ENCODE measurements around the gene AHDC1.
"Not testable (repeated sequence)": the region's sequence is repeated elsewhere in the genome, so short reads cannot be mapped to it uniquely, and the experiment has no call there.

The AHDC1 gene

GRCh38 chr1:27603681-27604578 is at the start of gene AHDC1:
Gene AHDC1 (minus strand): TSS chr1:27604144. CDS start chr1:27552115, 52,029 bp downstream.
- peak; percentile 66 for DNase-seq

DNA sequence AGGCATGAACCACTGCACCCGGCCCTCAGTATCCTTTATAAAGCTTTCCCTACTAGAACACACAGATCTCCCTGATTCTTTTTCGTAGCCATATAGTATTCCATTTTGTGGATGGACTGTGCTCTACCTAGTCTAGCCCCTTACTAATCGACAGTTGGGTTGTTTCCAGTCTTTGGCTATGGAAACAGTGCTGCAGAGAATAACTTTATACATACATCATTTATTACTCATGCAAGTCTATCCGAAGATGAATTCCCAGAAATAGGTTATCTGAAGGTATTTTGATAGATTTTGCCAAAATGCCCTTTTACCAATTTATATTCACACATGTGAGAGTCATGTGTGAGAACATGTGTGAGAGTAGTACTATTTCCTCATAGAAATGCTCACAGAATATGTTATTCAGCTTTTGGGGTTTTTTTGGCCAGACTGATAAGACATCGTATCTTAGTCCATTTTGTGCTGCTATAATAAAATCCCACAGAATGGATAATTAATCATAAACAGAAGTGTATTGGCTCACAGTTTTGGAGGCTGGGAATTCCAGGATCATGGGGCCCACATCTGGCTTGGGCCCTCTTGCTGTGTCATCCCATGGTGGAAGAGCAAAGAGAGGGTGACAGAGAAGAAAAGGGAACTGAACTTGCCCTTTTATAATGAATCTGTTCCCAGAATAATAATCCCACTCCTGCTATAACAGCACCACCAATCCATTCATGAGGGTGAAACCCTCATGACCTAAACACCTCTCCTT is 48.3 kb upstream of the AHDC1 start:
- DNase-seq: no peak

DNA sequence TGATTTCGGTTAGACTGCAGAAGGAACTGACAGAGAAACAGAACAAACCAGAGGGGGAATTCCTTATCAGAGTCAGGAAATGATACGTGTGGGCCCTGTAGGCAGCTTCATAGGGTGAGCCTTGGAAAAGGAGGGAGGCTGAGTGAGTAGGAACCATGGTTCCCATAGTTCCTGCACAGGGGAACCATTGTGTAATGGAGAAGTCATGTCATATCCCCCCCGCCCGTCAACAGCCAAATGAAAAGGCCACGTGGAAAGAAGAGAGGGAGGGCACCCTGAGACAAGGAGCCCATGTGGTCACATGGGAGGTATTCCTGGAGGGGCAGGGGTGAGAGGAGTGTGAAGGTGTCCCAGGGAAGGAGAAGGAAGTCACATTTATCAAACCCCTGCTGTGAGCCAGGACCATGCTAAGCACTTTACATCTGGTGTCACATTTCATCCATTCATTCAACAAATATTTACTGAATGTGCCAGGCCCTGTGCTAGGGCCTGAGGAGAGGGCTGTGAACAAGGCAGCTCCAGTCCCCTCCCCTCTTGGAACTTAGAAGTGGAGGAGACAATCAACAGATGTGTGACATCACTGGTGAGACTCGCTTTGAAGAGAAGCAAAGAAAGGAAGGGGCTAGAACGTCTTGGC is 46.7 kb upstream of the AHDC1 start:
- no peak for DNase-seq

DNA sequence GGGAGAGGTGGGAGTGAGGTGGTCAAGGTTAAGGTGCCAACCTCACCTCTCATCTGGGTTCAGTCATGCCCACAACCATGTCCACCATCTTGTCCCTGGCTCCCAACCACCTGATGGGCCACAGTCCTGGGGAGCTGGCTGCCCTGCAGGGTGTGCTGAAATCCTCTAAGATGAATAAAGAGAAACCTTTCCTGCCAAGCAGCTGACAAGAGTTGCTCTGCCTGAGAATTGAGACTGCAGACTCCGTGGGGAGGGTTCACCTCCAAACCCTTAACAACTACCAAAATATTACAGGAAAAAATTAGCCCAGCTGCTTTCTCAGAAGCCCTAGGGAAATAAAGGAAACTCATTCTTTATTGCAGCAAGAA is 46.2 kb upstream of the AHDC1 start:
- no peak for DNase-seq

- no peak for DNase-seq
Observed at GRCh38 chr1:27649306-27649635, 45.3 kb upstream of the AHDC1 start.

- no peak for DNase-seq
Observed at GRCh38 chr1:27648602-27649305, 44.8 kb upstream of the AHDC1 start.

GRCh38 chr1:27647328-27647727 is 43.4 kb upstream of the AHDC1 start:
- no peak for DNase-seq

- DNase-seq: no peak
Observed at GRCh38 chr1:27646676-27647075, 42.7 kb upstream of the AHDC1 start.

- DNase-seq: no peak
Observed at GRCh38 chr1:27645071-27645415, 41.1 kb upstream of the AHDC1 start.

DNA sequence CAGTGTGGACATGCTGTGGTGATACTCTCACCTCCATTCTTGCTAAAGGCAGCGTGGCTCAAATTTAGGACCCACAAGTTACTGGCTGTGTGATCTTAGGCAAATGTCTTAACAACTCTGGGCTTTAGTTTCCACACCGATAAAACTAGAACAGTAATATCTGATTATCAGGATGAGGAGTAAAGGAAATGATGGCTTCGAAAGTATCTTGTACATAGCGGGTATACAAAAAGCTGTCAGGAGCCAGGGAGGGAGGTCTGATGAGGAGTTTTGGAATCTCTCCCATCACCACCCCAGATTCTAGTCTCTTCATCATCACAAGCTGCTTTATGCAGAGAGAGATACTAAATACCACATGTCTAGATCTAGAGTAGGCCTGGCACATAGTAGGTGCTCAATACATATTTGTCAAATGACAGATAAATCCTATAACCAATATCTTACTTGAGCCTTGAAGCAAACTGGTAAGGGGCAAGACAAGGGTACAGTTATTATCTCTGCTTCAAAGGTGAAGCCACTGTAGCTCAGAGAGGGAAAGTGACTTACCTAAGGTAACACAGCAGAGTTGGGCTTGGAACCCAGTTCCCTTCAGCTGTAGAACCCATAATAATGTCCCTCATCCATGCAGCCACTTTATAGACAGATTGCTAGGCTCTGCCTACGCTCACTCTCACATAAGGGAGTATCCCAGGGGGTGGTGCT is 40.6 kb upstream of the AHDC1 start:
- no peak for DNase-seq

DNA sequence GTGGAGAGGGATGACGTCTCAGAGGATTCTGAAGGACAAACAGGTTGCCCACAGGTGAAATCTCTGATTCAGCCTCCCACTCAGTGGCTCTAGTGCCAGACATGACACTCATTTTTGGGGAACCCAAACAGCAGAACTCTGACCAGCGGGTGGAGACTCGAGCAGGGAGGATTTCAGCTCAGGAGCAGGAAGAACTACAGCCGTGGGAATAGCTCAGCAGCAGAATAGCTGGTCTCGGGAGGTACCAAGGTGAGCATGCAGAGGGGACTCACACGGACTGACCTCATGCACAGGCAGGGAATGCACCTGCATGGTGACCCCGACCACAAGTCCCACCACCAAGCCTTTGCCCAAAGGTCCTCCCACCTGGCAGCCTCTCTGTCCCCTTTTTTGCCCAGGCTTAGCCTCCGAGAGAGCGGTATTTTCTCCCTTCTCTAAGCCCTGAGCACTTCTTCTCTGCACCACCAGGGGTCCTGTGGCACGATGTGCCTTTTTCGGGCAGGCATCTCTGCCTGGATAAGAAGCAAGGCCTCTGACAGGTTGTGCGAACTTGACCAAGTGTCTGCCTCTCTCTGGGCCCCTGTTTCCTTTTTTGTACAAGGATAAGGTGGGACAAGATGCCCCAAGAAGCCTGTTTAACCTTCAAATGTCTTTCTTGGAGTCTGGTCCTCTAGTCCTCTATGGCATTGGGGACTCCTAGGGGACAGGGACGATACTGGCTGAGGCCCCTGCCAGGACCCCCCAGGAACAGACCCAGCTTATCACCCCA is 39.8 kb upstream of the AHDC1 start:
- DNase-seq: no peak

DNA sequence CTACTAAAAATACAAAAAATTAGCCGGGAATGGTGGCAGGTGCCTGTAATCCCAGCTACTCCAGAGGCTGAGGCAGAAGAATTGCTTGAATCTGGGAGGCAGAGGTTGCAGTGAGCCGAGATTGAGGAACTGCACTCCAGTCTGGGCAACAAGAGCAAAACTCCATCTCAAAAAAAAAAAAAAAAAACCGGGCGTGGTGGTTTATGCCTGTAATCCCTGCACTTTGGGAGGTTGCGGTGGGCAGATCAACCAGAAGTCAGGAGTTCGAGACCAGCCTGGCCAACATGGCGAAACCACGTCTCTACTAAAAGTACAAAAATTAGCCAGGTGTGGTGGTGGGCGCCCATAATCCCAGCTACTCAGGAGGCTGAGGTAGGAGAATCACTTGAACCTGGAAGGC is 36.6 kb upstream of the AHDC1 start:
- DNase-seq: not testable (repeated sequence)

DNA sequence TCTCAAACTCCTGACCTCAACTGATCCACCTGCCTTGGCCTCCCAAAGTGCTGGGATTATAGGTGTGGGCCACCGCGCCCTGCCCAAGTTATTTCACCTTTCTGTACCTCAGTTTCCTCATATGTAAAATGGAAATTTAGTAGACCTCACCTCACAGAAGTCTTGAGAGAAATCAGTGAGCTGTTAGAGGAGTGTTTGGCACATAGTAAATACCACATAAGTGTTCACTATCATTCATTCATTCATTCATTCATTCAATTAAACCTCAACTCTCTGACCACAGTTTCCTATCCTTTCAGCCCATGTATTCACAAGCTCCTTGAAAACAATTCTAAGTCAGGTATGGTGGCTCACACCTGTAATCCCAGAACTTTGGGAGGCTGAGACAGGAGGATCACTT is 34.9 kb upstream of the AHDC1 start:
- no peak for DNase-seq

GRCh38 chr1:27638047-27638734 is 34.2 kb upstream of the AHDC1 start:
- DNase-seq: no peak

DNA sequence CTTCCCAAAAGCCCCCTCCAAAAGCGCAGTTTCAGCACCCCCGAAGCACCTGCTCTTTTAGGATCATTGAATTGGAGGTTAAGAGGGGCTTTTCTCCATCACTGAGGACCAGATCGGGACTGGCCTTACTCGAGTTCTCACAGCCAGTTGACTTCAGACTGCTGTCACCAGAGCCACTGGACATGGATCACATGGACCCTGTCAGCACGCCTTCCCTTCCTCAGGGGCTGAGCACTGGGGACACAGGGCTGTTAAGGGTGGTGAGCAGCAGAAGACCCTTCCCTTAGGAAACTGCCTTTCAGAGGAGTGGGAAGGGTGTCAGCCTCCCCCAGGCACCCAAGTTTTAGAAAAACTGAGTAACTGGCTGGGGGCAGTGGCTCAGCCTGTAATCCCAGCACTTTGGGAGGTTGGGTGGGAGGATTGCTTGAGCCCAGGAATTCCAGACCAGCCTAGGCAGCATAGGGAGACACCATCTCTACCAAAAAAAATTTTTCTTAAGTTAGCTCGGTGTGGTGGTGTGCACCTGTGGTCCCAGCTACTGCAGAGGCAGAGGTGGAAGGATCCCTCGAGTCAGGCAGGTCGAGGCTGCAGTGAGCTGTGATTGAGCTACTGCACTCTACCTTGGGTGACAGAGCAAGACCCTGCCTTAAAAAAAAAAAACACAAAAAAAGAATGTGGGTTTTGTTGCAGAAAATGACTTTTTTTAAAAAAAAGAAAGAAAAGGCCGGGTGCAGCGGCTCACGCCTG is 31.6 kb upstream of the AHDC1 start:
- DNase-seq: no peak

GRCh38 chr1:27634985-27635367 is 31.0 kb upstream of the AHDC1 start, which contains the start of gene FGR:
Gene FGR (minus strand): TSS chr1:27635185. CDS start chr1:27623916, 11,269 bp downstream.
- no peak for DNase-seq

DNA sequence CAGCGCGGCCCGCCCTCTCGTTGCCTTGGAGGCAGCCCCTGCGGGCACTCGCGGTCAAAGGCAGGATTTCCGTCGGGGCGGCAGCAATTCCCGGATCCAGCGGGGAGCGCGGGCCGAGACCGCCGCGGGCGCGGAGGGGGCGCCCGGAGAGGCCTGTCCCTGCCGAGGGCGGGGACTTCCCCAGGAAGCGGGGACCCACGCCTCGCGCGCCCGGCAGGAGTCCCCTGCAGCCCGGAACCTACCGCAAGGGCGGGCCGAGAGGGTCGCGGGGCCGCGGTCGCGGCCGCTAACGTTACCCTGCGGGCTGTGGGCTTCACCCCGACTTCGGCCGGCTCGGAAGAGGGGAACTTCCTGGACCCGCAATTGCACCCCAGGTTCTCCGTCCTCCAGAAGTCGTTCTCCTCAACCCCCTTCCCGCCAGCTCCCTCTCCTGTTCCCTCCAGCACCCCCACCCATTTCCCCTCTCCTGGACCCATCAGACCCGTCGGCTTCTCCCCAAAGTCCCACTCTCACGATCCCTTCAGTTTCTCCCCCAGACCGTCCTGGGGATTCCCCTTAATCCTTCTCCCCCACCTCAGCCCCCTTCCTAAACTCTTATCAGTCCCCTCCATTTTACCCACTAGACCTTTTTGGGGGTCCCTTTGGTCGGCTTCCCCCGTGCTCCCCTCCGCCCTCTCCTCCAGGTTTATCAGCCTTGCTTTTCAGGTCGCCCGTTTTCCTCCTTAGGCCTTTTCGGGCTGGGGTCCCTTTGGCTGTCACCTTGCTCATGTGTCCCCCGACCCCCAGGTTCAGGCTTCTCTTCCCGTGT is 30.4 kb upstream of the AHDC1 start:
- DNase-seq: no peak

DNA sequence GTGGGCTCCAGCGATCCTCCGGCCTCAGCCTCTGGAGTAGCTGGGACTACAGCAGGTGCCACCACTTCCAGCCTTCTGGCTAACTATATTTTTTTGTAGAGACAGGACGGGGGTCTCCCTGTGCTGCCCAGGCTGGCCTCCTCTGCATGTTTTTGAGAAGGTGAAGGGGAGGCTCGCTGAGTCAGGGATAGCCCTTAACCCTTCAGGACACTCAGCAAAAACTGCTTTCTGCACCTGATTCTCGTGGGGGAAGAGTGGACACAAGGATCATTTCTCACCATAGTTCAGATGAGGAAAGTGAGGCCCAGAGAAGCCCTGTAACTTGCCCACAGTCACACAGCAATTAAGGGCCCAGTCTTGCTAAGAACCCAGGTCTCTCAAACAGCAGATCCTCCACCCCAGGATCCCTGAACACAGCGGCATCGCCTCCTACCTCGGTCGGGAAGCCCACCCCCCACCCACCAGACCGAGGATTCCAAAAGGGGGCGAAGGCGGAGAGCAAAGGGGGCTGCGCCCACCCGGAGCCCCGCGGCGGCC is 29.8 kb upstream of the AHDC1 start:
- DNase-seq: no peak

DNA sequence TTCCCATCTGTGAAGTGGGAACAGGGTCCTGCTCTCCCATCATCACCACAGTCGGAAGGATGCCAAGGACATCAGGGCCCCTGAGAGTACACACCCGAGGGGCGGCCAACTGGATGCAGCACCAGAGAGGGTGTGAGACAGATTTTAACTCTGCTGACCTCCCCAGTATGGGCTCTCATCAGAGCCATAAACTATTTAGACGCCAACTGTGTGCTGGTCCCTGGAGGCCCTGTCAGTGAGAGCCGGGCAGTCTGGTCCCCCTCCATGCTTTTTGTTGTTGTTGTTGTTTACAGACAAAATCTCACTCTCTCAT is 29.3 kb upstream of the AHDC1 start:
- DNase-seq: no peak

Data from NCI-H1694 treated with DMSO at 0.1 percent for 48 hours (cell line).